ENCODE data around the gene KIF27. TPM values are rescaled to one million over a fixed set of nuclear protein-coding genes. Genes with fewer than 3 reads are reported as not detected.

Gene KIF27
- total RNA-seq, 1 donor from 2014 or later, result 24.6 TPM

- Mint-ChIP-seq H3K4me1 (ENCODE audit: low read depth) (peaks cover 10% of the 10 kb centered on the region), H3K27me3 (no peaks in the 10 kb centered on the region), H3K27ac (no peak overlapping the region), H3K4me3 (ENCODE audit: low read depth) (no peak overlapping the region), H3K9me3 (ENCODE audit: low read depth) (no peaks in the 10 kb centered on the region), H3K36me3 (ENCODE audit: insufficient read depth) (peaks cover 5% of the 10 kb centered on the region)
- TF ChIP-seq, protein P1, sequence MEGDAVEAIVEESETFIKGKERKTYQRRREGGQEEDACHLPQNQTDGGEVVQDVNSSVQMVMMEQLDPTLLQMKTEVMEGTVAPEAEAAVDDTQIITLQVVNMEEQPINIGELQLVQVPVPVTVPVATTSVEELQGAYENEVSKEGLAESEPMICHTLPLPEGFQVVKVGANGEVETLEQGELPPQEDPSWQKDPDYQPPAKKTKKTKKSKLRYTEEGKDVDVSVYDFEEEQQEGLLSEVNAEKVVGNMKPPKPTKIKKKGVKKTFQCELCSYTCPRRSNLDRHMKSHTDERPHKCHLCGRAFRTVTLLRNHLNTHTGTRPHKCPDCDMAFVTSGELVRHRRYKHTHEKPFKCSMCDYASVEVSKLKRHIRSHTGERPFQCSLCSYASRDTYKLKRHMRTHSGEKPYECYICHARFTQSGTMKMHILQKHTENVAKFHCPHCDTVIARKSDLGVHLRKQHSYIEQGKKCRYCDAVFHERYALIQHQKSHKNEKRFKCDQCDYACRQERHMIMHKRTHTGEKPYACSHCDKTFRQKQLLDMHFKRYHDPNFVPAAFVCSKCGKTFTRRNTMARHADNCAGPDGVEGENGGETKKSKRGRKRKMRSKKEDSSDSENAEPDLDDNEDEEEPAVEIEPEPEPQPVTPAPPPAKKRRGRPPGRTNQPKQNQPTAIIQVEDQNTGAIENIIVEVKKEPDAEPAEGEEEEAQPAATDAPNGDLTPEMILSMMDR (IDR thresholded peaks at IDR 0.05; ENCODE audit: unreplicated experiment), result peak; percentile 76
- DNase-seq (ENCODE audit: low spot score, unreplicated experiment), result no peak
Measured at GRCh38 chr9:83937861-83938455, 16.7 kb upstream of the KIF27 start.

DNA sequence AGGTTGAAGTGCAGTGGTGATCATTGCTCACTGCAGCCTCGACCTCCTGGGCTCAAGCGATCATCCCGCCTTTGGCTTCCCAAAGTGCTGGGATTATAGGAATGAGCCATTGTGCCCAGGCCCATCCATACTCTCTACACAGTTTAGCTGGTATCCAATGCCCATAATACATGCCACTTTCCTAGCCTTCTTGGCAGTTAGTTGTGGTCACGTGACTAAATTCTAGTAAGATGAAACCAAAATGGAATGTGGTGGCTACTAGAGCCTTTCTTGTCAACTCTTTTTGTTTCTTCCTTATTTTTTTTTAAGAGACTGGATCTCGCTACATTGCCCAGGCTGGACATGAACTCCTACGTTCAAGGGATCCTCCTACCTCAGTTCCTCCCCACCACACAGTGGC is 15.3 kb upstream of the KIF27 start:
- Mint-ChIP-seq H3K27me3 (no peaks in the 10 kb centered on the region), H3K4me1 (ENCODE audit: low read depth) (peaks cover 10% of the 10 kb centered on the region), H3K4me3 (ENCODE audit: low read depth) (no peak overlapping the region), H3K36me3 (ENCODE audit: insufficient read depth) (peaks cover 2% of the 10 kb centered on the region), H3K27ac (no peak overlapping the region), H3K9me3 (ENCODE audit: low read depth) (no peaks in the 10 kb centered on the region)
- no peak for DNase-seq (ENCODE audit: low spot score, unreplicated experiment)
- TF ChIP-seq, protein P1 (IDR thresholded peaks at IDR 0.05; ENCODE audit: unreplicated experiment), result no peak

DNA sequence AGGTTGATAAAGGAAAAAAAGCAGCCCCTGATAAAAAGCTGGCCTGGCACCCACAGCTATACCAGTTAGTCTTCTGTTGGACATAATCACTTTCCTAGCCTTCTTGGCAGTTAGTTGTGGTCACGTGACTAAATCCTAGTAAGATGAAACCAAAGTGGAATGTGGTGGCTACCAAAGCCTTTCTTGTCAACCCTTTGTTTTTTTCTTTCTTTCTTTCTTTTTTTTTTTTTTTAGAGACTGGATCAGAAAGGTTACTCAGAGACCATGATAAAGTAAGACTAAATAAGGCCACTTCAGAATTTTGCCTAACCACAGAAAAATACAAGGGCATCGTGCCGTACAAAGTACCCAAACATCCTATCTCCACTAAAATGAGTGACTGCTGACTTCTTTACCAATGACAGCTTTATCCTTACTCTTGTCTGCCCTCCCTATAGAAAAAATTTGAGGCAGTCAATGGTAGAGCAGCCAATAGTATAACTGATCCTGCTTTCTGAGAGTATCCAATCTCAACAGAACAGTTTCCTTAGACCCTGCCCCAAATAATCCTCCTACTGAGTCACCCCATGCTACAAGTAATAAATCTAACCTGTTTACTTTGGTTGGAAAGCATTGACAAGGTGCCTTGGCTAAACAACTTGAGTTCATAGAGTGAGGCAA is 14.2 kb upstream of the KIF27 start:
- DNase-seq (ENCODE audit: low spot score, unreplicated experiment), result no peak
- no peak overlapping the region for H3K27ac Mint-ChIP-seq
- H3K27me3 Mint-ChIP-seq, result no peaks in the 10 kb centered on the region
- H3K4me3 Mint-ChIP-seq (ENCODE audit: low read depth), result no peak overlapping the region
- no peaks in the 10 kb centered on the region for H3K9me3 Mint-ChIP-seq (ENCODE audit: low read depth)
- H3K4me1 Mint-ChIP-seq (ENCODE audit: low read depth), result peaks cover 10% of the 10 kb centered on the region
- no peaks in the 10 kb centered on the region for H3K36me3 Mint-ChIP-seq (ENCODE audit: insufficient read depth)
- TF ChIP-seq, protein P1 (IDR thresholded peaks at IDR 0.05; ENCODE audit: unreplicated experiment), result no peak

- no peaks in the 10 kb centered on the region for H3K27me3 Mint-ChIP-seq
- H3K9me3 Mint-ChIP-seq (ENCODE audit: low read depth), result no peaks in the 10 kb centered on the region
- no peak overlapping the region for H3K27ac Mint-ChIP-seq
- no peaks in the 10 kb centered on the region for H3K36me3 Mint-ChIP-seq (ENCODE audit: insufficient read depth)
- no peak for DNase-seq (ENCODE audit: low spot score, unreplicated experiment)
- H3K4me3 Mint-ChIP-seq (ENCODE audit: low read depth), result no peak overlapping the region
- peaks cover 10% of the 10 kb centered on the region for H3K4me1 Mint-ChIP-seq (ENCODE audit: low read depth)
- TF ChIP-seq, protein P1 (IDR thresholded peaks at IDR 0.05; ENCODE audit: unreplicated experiment), result no peak
Measured at GRCh38 chr9:83934569-83935275, 13.5 kb upstream of the KIF27 start.

DNA sequence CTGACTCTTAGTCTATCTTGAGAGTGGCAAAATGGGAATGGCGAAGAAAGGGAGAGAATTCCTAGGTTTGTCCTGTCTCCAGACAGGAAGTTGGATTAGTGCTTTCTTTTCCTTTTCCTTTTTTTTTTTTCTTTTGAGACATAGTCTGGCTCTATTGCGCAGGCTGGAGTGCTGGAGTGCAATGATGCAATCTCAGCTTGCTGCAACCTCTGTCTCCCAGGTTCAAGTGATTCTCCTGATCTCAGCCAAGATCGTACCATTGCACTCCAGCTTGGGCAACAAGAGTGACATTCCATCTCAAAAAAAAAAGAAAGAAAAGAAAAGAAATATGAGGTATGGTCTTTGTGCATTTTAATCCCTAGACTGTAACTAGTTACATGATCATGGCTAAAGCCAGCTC is 12.6 kb upstream of the KIF27 start:
- no peaks in the 10 kb centered on the region for H3K36me3 Mint-ChIP-seq (ENCODE audit: insufficient read depth)
- H3K4me1 Mint-ChIP-seq (ENCODE audit: low read depth), result peaks cover 10% of the 10 kb centered on the region
- no peak for DNase-seq (ENCODE audit: low spot score, unreplicated experiment)
- H3K9me3 Mint-ChIP-seq (ENCODE audit: low read depth), result no peaks in the 10 kb centered on the region
- H3K27ac Mint-ChIP-seq, result no peak overlapping the region
- no peak overlapping the region for H3K4me3 Mint-ChIP-seq (ENCODE audit: low read depth)
- TF ChIP-seq, protein P1 (IDR thresholded peaks at IDR 0.05; ENCODE audit: unreplicated experiment), result no peak
- no peaks in the 10 kb centered on the region for H3K27me3 Mint-ChIP-seq

Measured in progenitor cell of endocrine pancreas (in vitro differentiated cells).